ENCODE measurements around the gene CTTNBP2.

The CTTNBP2 gene

GRCh38 chr7:117811696-117812095, 61.5 kb downstream of the CTTNBP2 start:
- no peak for TF ChIP-seq CTCF (conservative IDR thresholded peaks at IDR 0.05; ENCODE audit: control insufficient read depth, insufficient read depth, low read depth, low read length)
- DNase-seq (ENCODE audit: low read depth), result no peak
- no peak overlapping the region for H3K4me3 ChIP-seq (ENCODE audit: control insufficient read depth, low read depth, low read length)

GRCh38 chr7:117810642-117811512, 62.4 kb downstream of the CTTNBP2 start:
- no peak overlapping the region for H3K4me3 ChIP-seq (ENCODE audit: control insufficient read depth, low read depth, low read length)
- no peak for DNase-seq (ENCODE audit: low read depth)
- TF ChIP-seq CTCF (conservative IDR thresholded peaks at IDR 0.05; ENCODE audit: control insufficient read depth, insufficient read depth, low read depth, low read length), result no peak

GRCh38 chr7:117809958-117810357, 63.3 kb downstream of the CTTNBP2 start:
- no peak for TF ChIP-seq CTCF (conservative IDR thresholded peaks at IDR 0.05; ENCODE audit: control insufficient read depth, insufficient read depth, low read depth, low read length)
- H3K4me3 ChIP-seq (ENCODE audit: control insufficient read depth, low read depth, low read length), result no peak overlapping the region

GRCh38 chr7:117808910-117809705, 64.1 kb downstream of the CTTNBP2 start:
- DNase-seq (ENCODE audit: low read depth), result peak; percentile 40
- no peak overlapping the region for H3K4me3 ChIP-seq (ENCODE audit: control insufficient read depth, low read depth, low read length)
- no peak for TF ChIP-seq CTCF (conservative IDR thresholded peaks at IDR 0.05; ENCODE audit: control insufficient read depth, insufficient read depth, low read depth, low read length)

More at GRCh38 chr7:117809958-117810357, 63.3 kb downstream of the CTTNBP2 start:
- no peak for DNase-seq (ENCODE audit: low read depth)

- no peak for TF ChIP-seq CTCF (conservative IDR thresholded peaks at IDR 0.05; ENCODE audit: control insufficient read depth, insufficient read depth, low read depth, low read length)
- H3K4me3 ChIP-seq (ENCODE audit: control insufficient read depth, low read depth, low read length), result no peak overlapping the region
- DNase-seq (ENCODE audit: low read depth), result peak; percentile 55
These were observed 64.9 kb downstream of the CTTNBP2 start for GRCh38 chr7:117808341-117808757.

- no peak for TF ChIP-seq CTCF (conservative IDR thresholded peaks at IDR 0.05; ENCODE audit: control insufficient read depth, insufficient read depth, low read depth, low read length)
- no peak overlapping the region for H3K4me3 ChIP-seq (ENCODE audit: control insufficient read depth, low read depth, low read length)
- DNase-seq (ENCODE audit: low read depth), result no peak
These were observed 65.6 kb downstream of the CTTNBP2 start for GRCh38 chr7:117807676-117808075.
